Mesangial cell (primary cell): ENCODE results near the gene COQ7. TPM values are rescaled to one million over a fixed set of nuclear protein-coding genes. Genes with fewer than 3 reads are reported as not detected.

Source experiments
- total RNA-seq: library from RNA; depleted of rRNA; stranded (reverse); fragments of >200 nt; gene quantifications from 2 replicates; pipeline ENCODE4 v1.2.3, GENCODE V29; 2015

The COQ7 gene
- total RNA-seq: 8.1 and 13.8 TPM in 2 replicates

GRCh38 chr16:19067349-19068236 lies at the start of gene COQ7:
Gene COQ7, plus strand, starts transcription at chr16:19067614. Its CDS starts 51 bp downstream, at chr16:19067665.

GRCh38 chr16:19113577-19114358 lies 46.4 kb downstream of the COQ7 start, which contains the start of gene ITPRIPL2:
Gene ITPRIPL2, plus strand, starts transcription at chr16:19113964. Its CDS starts 498 bp downstream, at chr16:19114462.

Other genes with a start within 250 kb of the COQ7 start
- 31.0 and 35.6 TPM in 2 replicates for gene SMG1, start 141.2 kb upstream of the COQ7 start, total RNA-seq
- gene TMC7, start 83.7 kb upstream of the COQ7 start, total RNA-seq: 0.33 and 0.76 TPM in 2 replicates
- gene ITPRIPL2, start 46.4 kb downstream of the COQ7 start, total RNA-seq: 26.9 and 47.7 TPM in 2 replicates
- under 0.01 and 4.6 TPM in 2 replicates for gene SYT17, start 100.6 kb downstream of the COQ7 start, total RNA-seq
- not detected in 2 replicates for gene CLEC19A, start 218.1 kb downstream of the COQ7 start, total RNA-seq